GOT3 (cell line): Measurements from ENCODE around the gene THOC7.

Experiments used
- DNase-seq: peaks from one replicate; lab custom pipeline; 2025; ENCODE audit warnings: mixed read lengths; lab: John Stamatoyannopoulos, UW

THOC7 gene

GRCh38 chr3:63878394-63879060, 14.9 kb upstream of the THOC7 start:
- no peak for DNase-seq

GRCh38 chr3:63877737-63878393, 14.3 kb upstream of the THOC7 start:
- DNase-seq = no peak

- DNase-seq = no peak
Observed at GRCh38 chr3:63876260-63876659, 12.7 kb upstream of the THOC7 start.

GRCh38 chr3:63875510-63875909, 11.9 kb upstream of the THOC7 start:
- no peak for DNase-seq

- DNase-seq = no peak
Observed at GRCh38 chr3:63874769-63875168, 11.2 kb upstream of the THOC7 start.

GRCh38 chr3:63872135-63872924, 8.7 kb upstream of the THOC7 start:
- DNase-seq = no peak

- DNase-seq = no peak
Observed at GRCh38 chr3:63870615-63871005, 7.0 kb upstream of the THOC7 start.

- DNase-seq = no peak
Observed at GRCh38 chr3:63869940-63870614, 6.5 kb upstream of the THOC7 start.

- DNase-seq = no peak
Observed at GRCh38 chr3:63867225-63867624, 3.6 kb upstream of the THOC7 start.

GRCh38 chr3:63864965-63865327, 1.3 kb upstream of the THOC7 start:
- no peak for DNase-seq

GRCh38 chr3:63864008-63864964, 681 bp upstream of the THOC7 start:
- DNase-seq = no peak

GRCh38 chr3:63862804-63863149, 828 bp downstream of the THOC7 start:
- DNase-seq = no peak

GRCh38 chr3:63861306-63861705, 2.3 kb downstream of the THOC7 start:
- DNase-seq = no peak

GRCh38 chr3:63860776-63861175, 2.8 kb downstream of the THOC7 start:
- no peak for DNase-seq

- no peak for DNase-seq
Observed at GRCh38 chr3:63857311-63857710, 6.3 kb downstream of the THOC7 start.

- no peak for DNase-seq
Observed at GRCh38 chr3:63855333-63855940, 8.2 kb downstream of the THOC7 start.

- no peak for DNase-seq
Observed at GRCh38 chr3:63853106-63853505, 10.5 kb downstream of the THOC7 start.

- DNase-seq = no peak
Observed at GRCh38 chr3:63851287-63851686, 12.3 kb downstream of the THOC7 start.

- no peak for DNase-seq
Observed at GRCh38 chr3:63849175-63849574, 14.4 kb downstream of the THOC7 start.

GRCh38 chr3:63847718-63848450, 15.7 kb downstream of the THOC7 start:
- DNase-seq = no peak
